ENCODE results near the gene SZT2.
"Not testable (repeated sequence)": the region's sequence is repeated elsewhere in the genome, so short reads cannot be mapped to it uniquely, and the experiment has no call there.

The SZT2 gene

DNA sequence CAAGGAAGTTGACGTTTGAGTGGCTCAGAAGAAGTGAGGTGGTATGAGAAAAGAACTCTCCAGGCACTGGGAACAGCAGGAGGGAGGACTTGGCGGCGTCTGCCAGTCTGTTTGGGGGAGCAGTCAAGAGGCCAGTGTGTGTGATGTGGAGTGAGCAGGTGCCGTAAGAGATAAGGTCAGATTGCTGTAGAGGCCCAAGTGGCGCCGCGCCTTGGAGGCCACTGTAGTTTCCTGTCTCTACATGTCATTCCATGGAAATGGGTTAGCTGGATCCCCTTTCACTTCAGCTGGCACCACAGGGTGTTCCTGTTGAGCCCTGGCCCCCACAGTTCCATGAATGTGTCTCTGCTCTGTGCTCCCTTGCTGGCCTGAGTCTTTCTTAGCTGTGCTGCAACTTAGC is 105.5 kb downstream of the SZT2 start:
- TF ChIP-seq, protein P1, sequence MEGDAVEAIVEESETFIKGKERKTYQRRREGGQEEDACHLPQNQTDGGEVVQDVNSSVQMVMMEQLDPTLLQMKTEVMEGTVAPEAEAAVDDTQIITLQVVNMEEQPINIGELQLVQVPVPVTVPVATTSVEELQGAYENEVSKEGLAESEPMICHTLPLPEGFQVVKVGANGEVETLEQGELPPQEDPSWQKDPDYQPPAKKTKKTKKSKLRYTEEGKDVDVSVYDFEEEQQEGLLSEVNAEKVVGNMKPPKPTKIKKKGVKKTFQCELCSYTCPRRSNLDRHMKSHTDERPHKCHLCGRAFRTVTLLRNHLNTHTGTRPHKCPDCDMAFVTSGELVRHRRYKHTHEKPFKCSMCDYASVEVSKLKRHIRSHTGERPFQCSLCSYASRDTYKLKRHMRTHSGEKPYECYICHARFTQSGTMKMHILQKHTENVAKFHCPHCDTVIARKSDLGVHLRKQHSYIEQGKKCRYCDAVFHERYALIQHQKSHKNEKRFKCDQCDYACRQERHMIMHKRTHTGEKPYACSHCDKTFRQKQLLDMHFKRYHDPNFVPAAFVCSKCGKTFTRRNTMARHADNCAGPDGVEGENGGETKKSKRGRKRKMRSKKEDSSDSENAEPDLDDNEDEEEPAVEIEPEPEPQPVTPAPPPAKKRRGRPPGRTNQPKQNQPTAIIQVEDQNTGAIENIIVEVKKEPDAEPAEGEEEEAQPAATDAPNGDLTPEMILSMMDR (IDR thresholded peaks at IDR 0.05; ENCODE audit: extremely low read depth, insufficient read depth, missing control alignments) = no peak
- in situ Hi-C loops (cut with MboI; ENCODE audit: low pct_unique_long_range_greater_than_20kb, low sequenced_read_pairs, unreplicated experiment) = no loop called here

DNA sequence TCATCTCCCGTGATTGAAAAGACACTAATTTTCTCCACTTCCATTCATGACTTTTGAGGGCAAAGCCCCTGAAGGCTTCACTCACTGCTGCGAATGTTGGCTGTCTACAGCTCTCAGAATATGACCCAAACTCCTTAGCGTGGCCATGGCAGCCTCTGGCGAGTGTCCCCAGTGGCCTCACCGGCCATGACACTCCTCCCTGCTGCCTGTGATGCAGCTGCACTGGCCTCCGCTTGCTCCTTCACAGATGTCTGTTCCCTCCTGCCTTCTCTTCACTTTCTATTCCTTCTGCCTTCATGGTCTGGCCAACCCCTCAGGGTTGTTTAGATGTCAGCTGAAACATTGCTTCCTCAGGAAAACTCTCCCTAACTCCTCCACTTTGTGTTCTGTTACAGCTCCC is 110.2 kb downstream of the SZT2 start:
- DNase-seq (ENCODE audit: low spot score) = no peak
- TF ChIP-seq, protein P1 (IDR thresholded peaks at IDR 0.05; ENCODE audit: extremely low read depth, insufficient read depth, missing control alignments) = no peak
- in situ Hi-C loops (cut with MboI; ENCODE audit: low pct_unique_long_range_greater_than_20kb, low sequenced_read_pairs, unreplicated experiment) = no loop called here

More for the DNA sequence above, 105.5 kb downstream of the SZT2 start:
- DNase-seq (ENCODE audit: low spot score) = no peak

DNA sequence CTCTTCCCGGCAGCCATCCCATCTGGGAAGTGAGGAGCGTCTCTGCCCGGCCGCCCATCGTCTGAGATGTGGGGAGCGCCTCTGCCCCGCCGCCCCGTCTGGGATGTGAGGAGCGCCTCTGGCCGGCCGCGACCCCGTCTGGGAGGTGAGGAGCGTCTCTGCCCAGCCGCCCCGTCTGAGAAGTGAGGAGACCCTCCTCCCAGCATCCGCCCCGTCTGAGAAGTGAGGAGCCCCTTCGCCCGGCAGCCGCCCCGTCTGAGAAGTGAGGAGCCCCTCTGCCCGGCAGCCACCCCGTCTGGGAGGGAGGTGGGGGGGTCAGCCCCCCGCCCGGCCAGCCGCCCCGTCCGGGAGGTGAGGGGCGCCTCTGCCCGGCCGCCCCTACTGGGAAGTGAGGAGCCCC is 112.1 kb downstream of the SZT2 start:
- DNase-seq (ENCODE audit: low spot score); in situ Hi-C loops (cut with MboI; ENCODE audit: low pct_unique_long_range_greater_than_20kb, low sequenced_read_pairs, unreplicated experiment): not testable (repeated sequence)

DNA sequence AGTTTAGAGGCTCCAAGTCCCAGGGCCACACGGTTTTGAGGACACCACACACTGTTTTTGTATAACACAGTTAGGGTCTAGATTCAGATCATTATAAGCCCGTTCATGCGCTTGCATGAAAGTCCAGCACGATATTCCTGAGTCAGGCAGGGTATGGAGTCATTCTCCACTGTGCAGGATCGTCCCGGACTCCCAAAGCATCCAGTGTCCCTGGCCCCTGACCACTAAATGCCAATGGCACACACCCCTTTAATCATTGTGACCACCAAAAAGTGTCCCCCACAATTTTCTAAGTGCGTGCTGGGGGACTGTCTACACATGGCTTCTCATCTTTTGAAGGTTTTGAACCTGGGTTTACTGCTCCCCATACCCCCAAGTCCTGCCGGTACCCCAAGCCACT is 113.8 kb downstream of the SZT2 start:
- TF ChIP-seq, protein P1 (IDR thresholded peaks at IDR 0.05; ENCODE audit: extremely low read depth, insufficient read depth, missing control alignments) = no peak
- in situ Hi-C loops (cut with MboI; ENCODE audit: low pct_unique_long_range_greater_than_20kb, low sequenced_read_pairs, unreplicated experiment) = no loop called here
- DNase-seq (ENCODE audit: low spot score) = no peak
